ENCODE data around the gene SDC1. TPM values are rescaled to one million over a fixed set of nuclear protein-coding genes. Genes with fewer than 3 reads are reported as not detected.

The SDC1 gene
- total RNA-seq, 1 donor from 2014 or later, result 3.6 TPM

DNA sequence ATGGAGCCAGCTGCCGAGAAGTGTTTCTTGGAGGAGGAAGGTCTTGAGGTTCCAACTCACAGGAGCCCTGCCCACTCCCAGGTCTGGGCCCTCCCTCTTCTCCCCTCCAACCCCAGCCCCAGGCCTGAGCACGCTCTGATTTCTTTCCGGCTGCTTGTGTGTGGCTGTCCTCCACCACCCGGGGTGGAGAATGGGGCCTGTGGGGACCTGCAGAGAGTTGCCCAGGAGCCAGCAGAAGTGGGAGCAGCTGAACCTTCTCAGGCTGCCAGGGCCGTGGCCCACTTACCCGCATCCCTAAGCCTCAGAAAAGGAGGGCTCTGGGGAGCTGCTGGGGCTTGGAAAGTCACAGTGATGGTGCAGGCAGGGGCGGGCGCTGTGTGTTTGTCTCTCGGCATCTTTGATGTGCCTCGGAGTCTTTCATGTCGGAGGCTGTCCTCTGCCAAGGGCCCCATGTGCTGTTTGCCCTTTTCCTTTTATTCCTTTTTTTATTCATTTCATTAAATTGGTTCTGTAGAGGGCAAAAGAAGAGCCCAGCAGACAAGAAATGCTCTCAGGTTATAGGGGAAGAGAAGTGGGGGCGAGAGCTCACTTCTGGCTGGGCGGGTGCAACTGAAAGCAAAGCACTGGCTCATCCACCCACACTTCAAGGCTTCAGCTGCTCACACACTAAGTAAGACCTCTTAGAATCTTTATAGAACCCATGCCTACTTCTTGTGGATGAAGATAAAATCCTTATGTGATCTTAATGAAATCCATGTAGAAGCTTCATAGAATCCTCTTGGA, 52.5 kb downstream of the SDC1 start:
- Mint-ChIP-seq H3K9me3 (ENCODE audit: unreplicated experiment) (no peaks in the 10 kb centered on the region), H3K36me3 (ENCODE audit: low read depth, unreplicated experiment) (no peaks in the 10 kb centered on the region), H3K27ac (ENCODE audit: unreplicated experiment) (no peak overlapping the region), H3K4me1 (ENCODE audit: unreplicated experiment) (peaks cover 7% of the 10 kb centered on the region), H3K27me3 (ENCODE audit: unreplicated experiment) (peaks cover 3% of the 10 kb centered on the region), H3K4me3 (ENCODE audit: unreplicated experiment) (no peak overlapping the region)
- no peak for DNase-seq (ENCODE audit: low spot score)
- TF ChIP-seq CTCF (IDR thresholded peaks at IDR 0.05; ENCODE audit: unreplicated experiment), result no peak

- DNase-seq (ENCODE audit: low spot score), result no peak
- H3K36me3 Mint-ChIP-seq (ENCODE audit: low read depth, unreplicated experiment), result no peaks in the 10 kb centered on the region
- no peak overlapping the region for H3K4me3 Mint-ChIP-seq (ENCODE audit: unreplicated experiment)
- H3K9me3 Mint-ChIP-seq (ENCODE audit: unreplicated experiment), result no peaks in the 10 kb centered on the region
- H3K4me1 Mint-ChIP-seq (ENCODE audit: unreplicated experiment), result peaks cover 7% of the 10 kb centered on the region
- H3K27ac Mint-ChIP-seq (ENCODE audit: unreplicated experiment), result no peak overlapping the region
- TF ChIP-seq CTCF (IDR thresholded peaks at IDR 0.05; ENCODE audit: unreplicated experiment), result no peak
- peaks cover 4% of the 10 kb centered on the region for H3K27me3 Mint-ChIP-seq (ENCODE audit: unreplicated experiment)
Observed at GRCh38 chr2:20171445-20171977, 53.4 kb downstream of the SDC1 start.

DNA sequence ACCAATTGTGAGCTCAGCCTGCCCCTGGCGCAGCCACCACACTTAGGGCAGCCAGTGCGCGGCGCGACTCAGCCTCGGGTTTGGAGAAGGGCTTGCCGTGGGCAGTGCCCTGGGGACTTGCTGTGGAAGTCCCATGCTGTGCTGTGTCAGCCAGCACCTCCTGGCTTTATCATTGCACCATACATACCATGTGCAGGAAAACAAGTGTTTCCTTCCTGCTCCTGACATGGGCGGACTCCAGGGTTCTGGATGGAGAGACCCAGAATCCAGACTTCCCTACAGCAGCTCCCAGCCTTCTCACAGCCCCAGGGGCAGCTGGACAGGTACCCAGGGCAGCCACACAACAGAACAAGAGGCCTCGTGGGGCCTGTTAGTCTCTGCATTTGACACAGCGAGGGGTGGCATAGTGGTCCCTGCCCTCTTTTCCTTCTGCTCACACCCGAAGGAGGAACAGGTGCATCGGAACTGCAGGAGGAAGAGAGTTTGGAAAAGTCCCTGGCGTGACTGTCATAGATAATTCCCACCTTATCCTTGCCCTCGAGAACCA, 54.2 kb downstream of the SDC1 start:
- no peak for TF ChIP-seq CTCF (IDR thresholded peaks at IDR 0.05; ENCODE audit: unreplicated experiment)
- DNase-seq (ENCODE audit: low spot score), result no peak
- no peak overlapping the region for H3K4me3 Mint-ChIP-seq (ENCODE audit: unreplicated experiment)
- H3K36me3 Mint-ChIP-seq (ENCODE audit: low read depth, unreplicated experiment), result no peaks in the 10 kb centered on the region
- peaks cover 7% of the 10 kb centered on the region for H3K4me1 Mint-ChIP-seq (ENCODE audit: unreplicated experiment)
- no peak overlapping the region for H3K27ac Mint-ChIP-seq (ENCODE audit: unreplicated experiment)
- H3K9me3 Mint-ChIP-seq (ENCODE audit: unreplicated experiment), result no peaks in the 10 kb centered on the region
- H3K27me3 Mint-ChIP-seq (ENCODE audit: unreplicated experiment), result peaks cover 4% of the 10 kb centered on the region

- H3K27me3 Mint-ChIP-seq (ENCODE audit: unreplicated experiment), result peaks cover 4% of the 10 kb centered on the region
Observed at GRCh38 chr2:20169796-20170703, 54.9 kb downstream of the SDC1 start.

More at GRCh38 chr2:20169796-20170703, 54.9 kb downstream of the SDC1 start:
- H3K4me3 Mint-ChIP-seq (ENCODE audit: unreplicated experiment), result no peak overlapping the region
- no peak for TF ChIP-seq CTCF (IDR thresholded peaks at IDR 0.05; ENCODE audit: unreplicated experiment)
- H3K9me3 Mint-ChIP-seq (ENCODE audit: unreplicated experiment), result no peaks in the 10 kb centered on the region
- H3K27ac Mint-ChIP-seq (ENCODE audit: unreplicated experiment), result no peak overlapping the region
- DNase-seq (ENCODE audit: low spot score), result no peak
- no peaks in the 10 kb centered on the region for H3K36me3 Mint-ChIP-seq (ENCODE audit: low read depth, unreplicated experiment)
- peaks cover 7% of the 10 kb centered on the region for H3K4me1 Mint-ChIP-seq (ENCODE audit: unreplicated experiment)

Data from endothelial cell (in vitro differentiated cells).